SK-N-SH (cell line): ENCODE results near the gene C17orf50.

Experiments used
- EZH2phosphoT487 ChIP-seq: fragments of 200-600 bp; sonication (generic); IDR thresholded peaks from 2 replicates; pipeline ENCODE4 v1.6.1; 2017; ENCODE audit warnings: low read depth, mixed run types, mild to moderate bottlenecking, antibody characterized with exemption, moderate library complexity, borderline replicate concordance
- FOXM1 ChIP-seq: IDR thresholded peaks from 2 replicates; pipeline ENCODE4 v1.4.0; 2012; ENCODE audit warnings: low read depth, mild to moderate bottlenecking
- JUND ChIP-seq: IDR thresholded peaks from 2 replicates; pipeline ENCODE4 v1.4.0; 2012
- NFIC ChIP-seq: IDR thresholded peaks from 2 replicates; pipeline ENCODE4 v1.4.0; 2012; ENCODE audit warnings: borderline replicate concordance
- POLR2AphosphoS5 ChIP-seq: IDR thresholded peaks from 2 replicates; pipeline ENCODE4 v1.6.1; 2012; ENCODE audit warnings: low read depth, low read length
- RAD21 ChIP-seq: IDR thresholded peaks from 2 replicates; pipeline ENCODE4 v1.6.1; 2012; ENCODE audit warnings: mild to moderate bottlenecking, low read length
- RFX5 ChIP-seq: IDR thresholded peaks from 2 replicates; pipeline ENCODE4 v1.6.1; 2012; ENCODE audit warnings: mild to moderate bottlenecking, improper control_type of control experiment, low read length
- SIN3A ChIP-seq: IDR thresholded peaks from 2 replicates; pipeline ENCODE4 v1.6.1; 2012; ENCODE audit warnings: low read depth, mild to moderate bottlenecking, low read length, moderate library complexity, borderline replicate concordance
- TAF1 ChIP-seq: IDR thresholded peaks from 2 replicates; pipeline ENCODE4 v1.6.1; 2012; ENCODE audit warnings: low read depth, mild to moderate bottlenecking, low read length, moderate library complexity, borderline replicate concordance
- TCF12 ChIP-seq: IDR thresholded peaks from 2 replicates; pipeline ENCODE4 v1.4.0; 2012
- TF ChIP-seq, protein P1 (sequence below): IDR thresholded peaks from 2 replicates; pipeline ENCODE4 v1.6.1; 2012; ENCODE audit warnings: mild to moderate bottlenecking, low read depth, low read length, moderate library complexity
- TF ChIP-seq, protein P2 (sequence below): fragments of 200-600 bp; sonication (generic); IDR thresholded peaks from 2 replicates; pipeline ENCODE4 v1.6.1; 2017; ENCODE audit warnings: antibody characterized with exemption, mild to moderate bottlenecking, moderate library complexity
- TF ChIP-seq, protein P3 (sequence below): fragments of 150-350 bp; IDR thresholded peaks from 2 replicates; pipeline ENCODE4 v1.6.1; 2017; ENCODE audit warnings: antibody characterized with exemption, low read length, low read depth, borderline replicate concordance

DNA sequence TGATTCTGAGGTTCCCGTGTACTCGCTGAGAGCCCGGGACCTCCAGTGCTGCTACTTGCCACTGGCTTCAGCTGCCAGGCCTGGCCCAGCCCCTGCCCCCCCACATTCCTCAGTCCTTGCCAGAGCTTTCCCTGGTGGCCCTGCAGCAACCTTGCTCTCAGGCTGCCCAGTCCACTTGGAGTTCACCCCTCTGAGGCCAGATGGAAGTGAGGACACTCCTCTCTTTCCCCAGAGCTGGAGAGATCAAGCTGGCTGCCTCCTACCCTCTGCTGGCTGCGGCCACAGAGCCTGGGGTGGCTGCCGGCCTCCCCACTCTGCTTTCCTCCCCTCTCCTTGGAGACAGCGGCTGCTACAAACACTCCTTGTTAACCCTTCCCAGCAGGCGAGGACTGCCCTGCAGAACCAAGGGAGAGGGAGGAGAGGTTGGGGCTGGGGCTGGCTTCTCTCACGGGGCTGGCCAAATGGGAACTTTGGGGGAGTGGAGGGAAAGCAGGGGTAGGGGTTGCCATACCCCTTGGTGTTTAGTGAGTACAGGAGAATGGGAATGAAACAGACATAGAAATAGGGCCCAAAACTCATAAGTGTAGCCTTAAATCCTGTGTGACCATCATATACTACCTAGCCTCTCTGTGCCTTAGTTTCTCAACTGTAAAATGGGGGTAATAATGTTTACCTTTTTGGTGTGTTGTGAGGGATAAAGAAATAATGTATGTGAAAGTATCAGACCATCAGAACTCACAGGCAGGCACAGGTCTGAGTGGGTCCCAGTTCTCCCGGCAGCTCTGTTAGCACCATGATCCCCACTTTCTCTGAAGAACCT lies 7.5 kb upstream of the C17orf50 start, which contains the start of gene GAS2L2:
- TF ChIP-seq POLR2AphosphoS5 (no peak), RAD21 (no peak), TCF12 (no peak), EZH2phosphoT487 (no peak), NFIC (no peak), TAF1 (no peak), SIN3A (no peak), RFX5 (no peak), FOXM1 (no peak), JUND (no peak)
- TF ChIP-seq, protein P1, sequence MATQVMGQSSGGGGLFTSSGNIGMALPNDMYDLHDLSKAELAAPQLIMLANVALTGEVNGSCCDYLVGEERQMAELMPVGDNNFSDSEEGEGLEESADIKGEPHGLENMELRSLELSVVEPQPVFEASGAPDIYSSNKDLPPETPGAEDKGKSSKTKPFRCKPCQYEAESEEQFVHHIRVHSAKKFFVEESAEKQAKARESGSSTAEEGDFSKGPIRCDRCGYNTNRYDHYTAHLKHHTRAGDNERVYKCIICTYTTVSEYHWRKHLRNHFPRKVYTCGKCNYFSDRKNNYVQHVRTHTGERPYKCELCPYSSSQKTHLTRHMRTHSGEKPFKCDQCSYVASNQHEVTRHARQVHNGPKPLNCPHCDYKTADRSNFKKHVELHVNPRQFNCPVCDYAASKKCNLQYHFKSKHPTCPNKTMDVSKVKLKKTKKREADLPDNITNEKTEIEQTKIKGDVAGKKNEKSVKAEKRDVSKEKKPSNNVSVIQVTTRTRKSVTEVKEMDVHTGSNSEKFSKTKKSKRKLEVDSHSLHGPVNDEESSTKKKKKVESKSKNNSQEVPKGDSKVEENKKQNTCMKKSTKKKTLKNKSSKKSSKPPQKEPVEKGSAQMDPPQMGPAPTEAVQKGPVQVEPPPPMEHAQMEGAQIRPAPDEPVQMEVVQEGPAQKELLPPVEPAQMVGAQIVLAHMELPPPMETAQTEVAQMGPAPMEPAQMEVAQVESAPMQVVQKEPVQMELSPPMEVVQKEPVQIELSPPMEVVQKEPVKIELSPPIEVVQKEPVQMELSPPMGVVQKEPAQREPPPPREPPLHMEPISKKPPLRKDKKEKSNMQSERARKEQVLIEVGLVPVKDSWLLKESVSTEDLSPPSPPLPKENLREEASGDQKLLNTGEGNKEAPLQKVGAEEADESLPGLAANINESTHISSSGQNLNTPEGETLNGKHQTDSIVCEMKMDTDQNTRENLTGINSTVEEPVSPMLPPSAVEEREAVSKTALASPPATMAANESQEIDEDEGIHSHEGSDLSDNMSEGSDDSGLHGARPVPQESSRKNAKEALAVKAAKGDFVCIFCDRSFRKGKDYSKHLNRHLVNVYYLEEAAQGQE = no peak
- TF ChIP-seq, protein P2, sequence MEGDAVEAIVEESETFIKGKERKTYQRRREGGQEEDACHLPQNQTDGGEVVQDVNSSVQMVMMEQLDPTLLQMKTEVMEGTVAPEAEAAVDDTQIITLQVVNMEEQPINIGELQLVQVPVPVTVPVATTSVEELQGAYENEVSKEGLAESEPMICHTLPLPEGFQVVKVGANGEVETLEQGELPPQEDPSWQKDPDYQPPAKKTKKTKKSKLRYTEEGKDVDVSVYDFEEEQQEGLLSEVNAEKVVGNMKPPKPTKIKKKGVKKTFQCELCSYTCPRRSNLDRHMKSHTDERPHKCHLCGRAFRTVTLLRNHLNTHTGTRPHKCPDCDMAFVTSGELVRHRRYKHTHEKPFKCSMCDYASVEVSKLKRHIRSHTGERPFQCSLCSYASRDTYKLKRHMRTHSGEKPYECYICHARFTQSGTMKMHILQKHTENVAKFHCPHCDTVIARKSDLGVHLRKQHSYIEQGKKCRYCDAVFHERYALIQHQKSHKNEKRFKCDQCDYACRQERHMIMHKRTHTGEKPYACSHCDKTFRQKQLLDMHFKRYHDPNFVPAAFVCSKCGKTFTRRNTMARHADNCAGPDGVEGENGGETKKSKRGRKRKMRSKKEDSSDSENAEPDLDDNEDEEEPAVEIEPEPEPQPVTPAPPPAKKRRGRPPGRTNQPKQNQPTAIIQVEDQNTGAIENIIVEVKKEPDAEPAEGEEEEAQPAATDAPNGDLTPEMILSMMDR = no peak
- TF ChIP-seq, protein P3, sequence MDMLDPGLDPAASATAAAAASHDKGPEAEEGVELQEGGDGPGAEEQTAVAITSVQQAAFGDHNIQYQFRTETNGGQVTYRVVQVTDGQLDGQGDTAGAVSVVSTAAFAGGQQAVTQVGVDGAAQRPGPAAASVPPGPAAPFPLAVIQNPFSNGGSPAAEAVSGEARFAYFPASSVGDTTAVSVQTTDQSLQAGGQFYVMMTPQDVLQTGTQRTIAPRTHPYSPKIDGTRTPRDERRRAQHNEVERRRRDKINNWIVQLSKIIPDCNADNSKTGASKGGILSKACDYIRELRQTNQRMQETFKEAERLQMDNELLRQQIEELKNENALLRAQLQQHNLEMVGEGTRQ = no peak
